ENCODE data around the gene EPAS1. TPM values are rescaled to one million over a fixed set of nuclear protein-coding genes. Genes with fewer than 3 reads are reported as not detected.

The EPAS1 gene
- total RNA-seq, 6 donors from 2014 or later = 440 to 1,878 (median 1,131) TPM

GRCh38 chr2:46351098-46351749 lies 54.0 kb downstream of the EPAS1 start:
- Histone ChIP-seq H3K36me3 (peaks cover 17 to 99% (median 56%) of the 10 kb centered on the region in 4 donors), H3K4me3 (peak overlapping the region in 2 of 4 donors; percentile 25 to 26), H3K4me1 (peaks cover 85 to 94% (median 90%) of the 10 kb centered on the region in 4 donors), H3K27ac (peak overlapping the region; percentile 72 to 79 (median 76)), H3K9me3 (no peaks in the 10 kb centered on the region), H3K27me3 (no peaks in the 10 kb centered on the region)
- TF ChIP-seq POLR2A (IDR thresholded peaks at IDR 0.05) (no peak), CTCF (IDR thresholded peaks at IDR 0.05) (no peak), POLR2AphosphoS5 (IDR thresholded peaks at IDR 0.05) (no peak), EP300 (IDR thresholded peaks at IDR 0.05) (no peak)
- no peak for DNase-seq
- peak in 1 of 2 donors; percentile 20 for ATAC-seq (ENCODE audit: low FRiP score in 2 of 2)
- WGBS, 2 donors = 54 to 71% methylated on average over 5 of the region's 5 CpGs

GRCh38 chr2:46351750-46352138 lies 54.5 kb downstream of the EPAS1 start:
- Histone ChIP-seq H3K9me3 (no peaks in the 10 kb centered on the region), H3K4me3 (peak overlapping the region in 2 of 4 donors; percentile 25 to 26), H3K36me3 (peaks cover 22 to 99% (median 58%) of the 10 kb centered on the region in 4 donors), H3K27me3 (no peaks in the 10 kb centered on the region), H3K4me1 (peaks cover 83 to 94% (median 88%) of the 10 kb centered on the region in 4 donors), H3K27ac (peak overlapping the region; percentile 72 to 79 (median 76))
- peak in 1 of 2 donors; percentile 53 for DNase-seq
- WGBS, 2 donors = 41 to 63% methylated on average over 6 to 10 of the region's 10 CpGs
- ATAC-seq (ENCODE audit: low FRiP score in 2 of 2) = peak in 1 of 2 donors; percentile 58
- peak in 1 of 4 donors; percentile 9 for TF ChIP-seq EP300 (IDR thresholded peaks at IDR 0.05)
- TF ChIP-seq POLR2AphosphoS5 (IDR thresholded peaks at IDR 0.05) = peak; percentile 72 to 74
- TF ChIP-seq POLR2A (IDR thresholded peaks at IDR 0.05) = peak in 1 of 4 donors; percentile 20
- no peak for TF ChIP-seq CTCF (IDR thresholded peaks at IDR 0.05)

- DNase-seq (peak in 1 of 2 donors; percentile 64), ATAC-seq (ENCODE audit: low FRiP score in 2 of 2) (no peak)
- Histone ChIP-seq H3K27ac (peak overlapping the region; percentile 72 to 79 (median 76)), H3K4me1 (peaks cover 82 to 92% (median 88%) of the 10 kb centered on the region in 4 donors), H3K27me3 (no peaks in the 10 kb centered on the region), H3K4me3 (no peak overlapping the region), H3K9me3 (no peaks in the 10 kb centered on the region), H3K36me3 (peaks cover 30 to 99% (median 59%) of the 10 kb centered on the region in 4 donors)
- 48 to 73% methylated on average over 5 to 8 of the region's 8 CpGs for WGBS, 2 donors
- TF ChIP-seq EP300 (IDR thresholded peaks at IDR 0.05) = no peak
- TF ChIP-seq POLR2AphosphoS5 (IDR thresholded peaks at IDR 0.05) = peak in 1 of 2 donors; percentile 18
- TF ChIP-seq CTCF (IDR thresholded peaks at IDR 0.05) = peak in 1 of 6 experiments; percentile 21
- no peak for TF ChIP-seq POLR2A (IDR thresholded peaks at IDR 0.05)
These were observed 55.4 kb downstream of the EPAS1 start for GRCh38 chr2:46352621-46353020.

GRCh38 chr2:46353509-46353908 lies 56.3 kb downstream of the EPAS1 start:
- peak overlapping the region in 3 of 4 donors; percentile 5 to 79 (median 26) for H3K27ac ChIP-seq
- no peak for TF ChIP-seq POLR2A (IDR thresholded peaks at IDR 0.05)
- no peak for TF ChIP-seq POLR2AphosphoS5 (IDR thresholded peaks at IDR 0.05)
- no peak for TF ChIP-seq EP300 (IDR thresholded peaks at IDR 0.05)
- TF ChIP-seq CTCF (IDR thresholded peaks at IDR 0.05) = no peak
- no peaks in the 10 kb centered on the region for H3K9me3 ChIP-seq
- ATAC-seq (ENCODE audit: low FRiP score in 2 of 2) = no peak
- WGBS, 2 donors = 74 to 79% methylated on average over 6 of the region's 6 CpGs
- no peaks in the 10 kb centered on the region for H3K27me3 ChIP-seq
- H3K4me3 ChIP-seq = no peak overlapping the region
- no peak for DNase-seq
- peaks cover 37 to 99% (median 58%) of the 10 kb centered on the region in 4 donors for H3K36me3 ChIP-seq
- H3K4me1 ChIP-seq = peaks cover 73 to 90% (median 81%) of the 10 kb centered on the region in 4 donors
